Measurements from ENCODE around the gene YAP1.
"Not testable (repeated sequence)": the region's sequence is repeated elsewhere in the genome, so short reads cannot be mapped to it uniquely, and the experiment has no call there.

YAP1 gene

DNA sequence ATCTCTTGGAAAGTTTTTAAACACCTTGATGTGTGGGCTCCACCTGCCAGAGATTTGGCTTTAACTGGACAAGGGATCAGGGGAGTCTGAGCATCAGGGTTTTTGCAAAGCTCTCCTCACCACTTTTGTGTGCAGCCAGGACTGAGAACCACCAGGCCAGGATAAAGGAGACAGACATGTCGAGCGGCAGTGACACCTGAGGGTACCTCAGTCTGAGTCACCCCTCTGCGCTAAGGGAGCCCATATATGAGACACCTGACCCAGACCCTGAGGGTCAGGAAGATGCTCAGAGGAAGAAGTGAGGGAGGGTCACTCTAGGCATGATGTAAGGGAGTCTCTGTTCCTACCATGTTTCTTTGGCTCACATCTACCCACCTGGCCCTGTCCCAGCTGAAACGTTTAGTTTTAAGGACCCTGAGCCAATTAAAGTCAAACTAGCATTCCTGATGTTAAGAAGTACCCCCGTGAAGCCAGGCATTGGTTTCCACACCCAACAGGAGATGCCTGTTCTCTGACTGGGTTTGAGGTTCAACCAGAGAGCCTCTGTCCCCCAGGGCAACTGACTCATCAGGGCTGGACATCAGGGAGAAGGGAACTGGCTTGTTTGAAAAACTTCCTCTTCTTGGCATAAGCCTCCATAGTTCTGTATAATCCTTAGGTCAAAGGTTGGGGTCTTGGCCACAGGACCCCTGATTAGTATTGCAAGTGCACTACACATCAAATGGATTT, 134.6 kb downstream of the YAP1 start:
- no peak for DNase-seq

DNA sequence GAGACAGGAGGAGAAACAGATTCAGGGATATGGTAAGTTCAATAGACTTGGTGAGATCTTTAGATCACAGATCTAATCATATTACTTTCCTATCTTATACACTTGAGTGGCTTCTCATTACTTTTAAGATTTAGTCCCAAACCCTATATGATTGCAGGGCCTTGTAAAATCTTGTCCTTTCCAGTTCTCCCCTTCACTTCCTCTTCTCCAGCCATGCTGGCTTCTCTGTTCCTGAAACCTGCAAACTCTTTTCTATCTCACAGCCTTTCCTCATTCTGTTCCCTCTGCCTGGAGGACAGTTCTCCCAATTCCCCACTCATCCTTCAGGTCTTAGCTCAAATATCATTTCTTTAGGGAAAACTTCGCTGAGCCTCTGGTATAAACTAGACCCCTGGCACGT, 141.2 kb downstream of the YAP1 start:
- no peak for DNase-seq

DNA sequence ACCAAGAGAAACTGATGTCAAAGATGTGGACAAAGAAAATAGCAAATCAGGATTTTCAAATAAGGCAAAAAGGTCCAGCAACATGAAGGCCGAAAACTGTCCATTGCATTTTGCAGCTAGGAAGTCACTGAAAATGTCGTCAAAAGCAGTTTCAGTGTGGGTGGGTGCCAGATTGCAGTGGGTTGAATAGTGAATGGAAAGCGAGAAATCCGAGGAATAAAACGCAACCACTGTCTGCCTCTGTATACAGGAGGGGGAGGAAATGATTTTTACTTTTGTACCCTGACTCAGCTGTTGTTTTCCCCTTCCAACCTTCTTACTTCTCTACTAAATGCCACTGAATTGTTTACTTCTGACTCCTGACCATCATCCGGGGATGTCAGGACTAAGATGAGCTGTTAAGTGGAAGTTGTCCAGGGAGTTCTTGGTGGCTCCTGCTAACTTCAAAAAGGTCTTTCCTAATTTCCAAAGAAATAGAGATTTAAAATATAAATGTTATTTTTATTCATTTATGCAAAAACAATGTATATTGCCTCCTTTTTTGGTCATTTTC, 142.2 kb downstream of the YAP1 start:
- DNase-seq = no peak

DNA sequence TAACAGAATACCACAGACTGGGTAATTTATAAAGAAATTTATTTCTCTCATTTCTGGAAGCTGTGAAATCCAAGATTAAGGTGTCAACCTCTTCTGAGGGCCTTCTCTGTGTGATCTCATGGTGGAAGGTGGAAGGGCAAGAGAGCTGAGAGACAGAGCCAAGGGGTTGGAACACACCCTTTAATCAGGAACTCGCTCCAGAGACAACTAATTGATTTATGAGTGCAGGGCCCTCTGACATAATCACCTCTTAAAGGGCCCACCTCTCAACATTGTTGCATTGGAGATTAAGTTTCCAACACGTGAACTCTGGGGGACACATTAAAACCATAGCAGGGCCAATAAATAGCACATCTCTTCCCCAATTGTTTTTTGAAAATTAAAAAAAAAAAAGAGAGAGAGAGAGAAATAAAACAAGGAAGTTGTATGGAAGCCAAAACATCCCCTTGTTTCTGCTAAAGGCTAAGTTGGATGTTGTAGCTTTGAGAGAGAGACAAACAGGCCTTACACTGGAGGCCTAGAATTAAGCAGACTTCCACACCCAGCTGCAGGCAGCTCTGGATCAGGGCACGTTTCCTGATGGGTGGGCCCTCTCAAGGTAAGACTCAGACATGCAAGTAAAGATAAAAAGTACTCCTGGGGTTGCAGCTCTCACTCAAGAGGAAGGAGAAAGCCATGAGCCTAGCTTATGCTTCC, 142.9 kb downstream of the YAP1 start:
- DNase-seq = no peak

DNA sequence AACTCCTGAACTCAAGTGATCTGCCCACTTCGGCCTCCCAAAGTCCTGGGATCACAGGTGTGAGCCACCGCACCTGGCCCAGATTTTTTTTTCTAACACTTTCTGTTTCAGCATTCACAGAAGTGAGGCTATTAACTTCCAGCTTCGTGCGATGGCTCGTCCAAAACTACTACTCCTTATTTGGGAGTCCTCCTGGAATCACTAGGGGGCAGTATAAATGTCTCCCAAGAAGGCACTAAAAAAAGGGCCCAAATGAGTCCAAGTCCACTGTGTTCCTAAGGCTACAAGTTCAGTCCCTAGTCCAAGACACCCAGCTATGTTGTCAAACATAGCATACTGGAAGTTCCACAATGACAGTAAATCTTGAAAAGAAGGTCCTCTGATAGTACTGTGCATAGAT, 143.8 kb downstream of the YAP1 start:
- DNase-seq = no peak

DNA sequence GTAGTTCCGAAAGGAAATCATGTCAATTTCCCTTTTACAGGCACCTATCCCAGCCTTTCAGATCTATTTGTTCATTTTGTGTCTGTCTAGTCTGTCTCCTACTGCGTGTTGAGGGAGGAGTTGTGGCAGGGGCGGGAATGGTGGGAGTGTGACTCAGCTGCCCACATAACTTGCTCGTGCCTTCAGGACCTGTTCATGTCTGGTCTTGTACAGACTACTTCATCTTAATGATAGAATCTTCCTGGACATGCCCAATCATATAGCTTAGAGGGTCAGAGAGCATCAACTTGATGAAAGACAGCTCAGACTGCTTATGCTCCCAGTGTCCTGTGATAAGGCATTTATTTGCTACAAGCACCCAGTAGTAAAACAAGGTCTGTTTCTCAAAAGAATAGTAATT, 146.0 kb downstream of the YAP1 start:
- no peak for DNase-seq

DNA sequence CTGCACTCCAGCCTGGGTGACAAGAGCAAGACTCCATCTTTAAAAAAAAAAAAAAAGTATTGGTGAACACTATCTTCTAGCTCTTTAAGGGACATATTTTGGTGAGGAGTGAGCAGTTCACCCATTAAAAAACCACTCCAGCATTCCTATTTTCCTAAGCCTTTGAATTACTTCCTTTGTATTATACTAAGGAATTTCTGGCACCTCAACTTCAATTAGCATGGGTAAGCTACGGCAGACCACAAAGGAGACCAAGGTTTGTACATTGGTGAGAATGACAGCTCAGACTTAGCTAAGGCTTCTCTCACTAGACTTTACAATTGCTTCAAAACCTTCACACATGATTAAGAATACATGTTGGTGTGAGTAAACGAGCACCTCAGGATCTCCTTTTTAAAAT, 150.0 kb downstream of the YAP1 start:
- no peak for DNase-seq

DNA sequence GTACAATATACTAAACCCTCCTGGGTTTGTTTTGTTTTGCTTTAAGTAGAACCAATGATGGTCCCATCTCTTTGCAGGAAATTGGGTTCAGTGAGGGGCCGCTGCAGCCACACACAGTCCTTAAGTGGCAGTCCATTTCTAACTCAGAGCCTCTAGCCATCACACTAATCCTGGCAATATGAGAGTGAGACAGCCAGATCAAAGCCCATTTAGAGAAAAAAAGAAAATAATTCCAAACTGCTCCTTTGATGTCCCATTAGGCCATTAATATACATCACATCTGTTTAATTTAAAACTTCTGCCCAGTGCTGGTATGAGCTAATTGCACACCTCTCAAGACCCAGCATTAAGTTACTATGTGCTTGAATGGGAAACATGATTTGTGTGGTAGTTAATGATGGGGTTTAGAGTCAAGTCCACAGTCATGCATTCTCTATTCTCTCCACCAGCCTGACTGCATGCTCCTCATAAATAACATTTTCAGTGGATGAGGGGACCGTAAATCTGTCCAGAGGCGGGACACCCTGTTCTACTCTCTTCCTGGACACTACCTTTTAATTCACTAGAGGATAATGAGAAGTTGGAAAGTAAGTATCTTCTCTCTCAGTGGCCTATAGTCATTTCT, 153.2 kb downstream of the YAP1 start:
- DNase-seq = no peak

DNA sequence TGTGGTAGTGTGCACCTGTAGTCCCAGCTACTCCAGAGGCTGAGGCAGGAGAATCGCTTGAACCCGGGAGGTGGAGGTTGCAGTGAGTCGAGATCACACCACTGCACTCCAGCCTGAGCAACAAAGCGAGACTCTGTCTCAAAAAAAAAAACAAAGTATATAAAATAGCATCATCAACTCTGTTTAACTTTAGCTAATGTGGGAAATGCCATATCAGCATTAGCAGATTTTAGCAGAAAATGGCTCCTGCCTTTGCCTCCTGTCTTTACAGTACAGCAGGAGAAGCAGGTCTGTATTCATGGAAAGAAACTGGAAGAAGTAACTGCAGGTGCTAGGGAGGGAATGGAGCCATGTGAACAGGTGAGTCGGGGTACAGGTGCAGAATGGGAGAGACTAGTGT, 154.5 kb downstream of the YAP1 start:
- DNase-seq = not testable (repeated sequence)

DNA sequence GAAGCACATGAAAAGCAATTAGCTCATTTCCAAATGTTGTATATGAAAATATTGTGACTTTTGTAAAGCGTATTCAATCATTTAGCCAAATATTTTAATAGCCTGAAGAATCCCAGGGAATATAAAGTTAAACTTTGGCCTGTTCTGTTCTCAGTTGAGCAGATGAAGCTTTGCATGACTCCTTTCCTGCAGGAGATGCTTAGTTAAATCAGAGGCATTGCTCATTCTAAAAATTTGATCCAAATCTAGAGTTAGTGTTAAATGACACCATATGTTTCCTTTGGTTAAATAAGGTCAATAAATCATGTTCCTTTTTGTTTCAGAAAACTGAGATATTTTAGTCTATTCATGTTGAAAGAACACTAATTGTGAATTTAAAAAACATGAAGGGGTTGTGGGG, 155.9 kb downstream of the YAP1 start:
- no peak for DNase-seq

DNA sequence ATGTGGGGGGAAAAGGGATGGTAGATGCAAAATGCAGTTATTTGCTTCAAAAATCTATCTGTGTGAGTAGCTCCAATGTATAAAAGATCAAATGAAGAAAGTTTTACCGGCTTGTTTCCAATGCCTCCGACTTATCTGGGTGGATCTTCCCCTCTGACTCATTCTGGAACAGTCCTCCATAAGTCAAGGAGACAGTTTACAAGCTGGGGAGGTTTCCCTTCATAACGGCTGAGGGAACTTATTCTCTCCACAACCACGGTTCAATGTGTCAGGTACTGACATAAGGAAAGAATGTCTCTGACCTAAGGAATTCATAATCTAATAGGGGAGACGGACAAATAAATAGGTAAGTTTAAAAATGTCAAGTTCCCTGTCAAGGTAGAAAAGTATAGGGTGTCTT, 157.4 kb downstream of the YAP1 start:
- DNase-seq = no peak

DNA sequence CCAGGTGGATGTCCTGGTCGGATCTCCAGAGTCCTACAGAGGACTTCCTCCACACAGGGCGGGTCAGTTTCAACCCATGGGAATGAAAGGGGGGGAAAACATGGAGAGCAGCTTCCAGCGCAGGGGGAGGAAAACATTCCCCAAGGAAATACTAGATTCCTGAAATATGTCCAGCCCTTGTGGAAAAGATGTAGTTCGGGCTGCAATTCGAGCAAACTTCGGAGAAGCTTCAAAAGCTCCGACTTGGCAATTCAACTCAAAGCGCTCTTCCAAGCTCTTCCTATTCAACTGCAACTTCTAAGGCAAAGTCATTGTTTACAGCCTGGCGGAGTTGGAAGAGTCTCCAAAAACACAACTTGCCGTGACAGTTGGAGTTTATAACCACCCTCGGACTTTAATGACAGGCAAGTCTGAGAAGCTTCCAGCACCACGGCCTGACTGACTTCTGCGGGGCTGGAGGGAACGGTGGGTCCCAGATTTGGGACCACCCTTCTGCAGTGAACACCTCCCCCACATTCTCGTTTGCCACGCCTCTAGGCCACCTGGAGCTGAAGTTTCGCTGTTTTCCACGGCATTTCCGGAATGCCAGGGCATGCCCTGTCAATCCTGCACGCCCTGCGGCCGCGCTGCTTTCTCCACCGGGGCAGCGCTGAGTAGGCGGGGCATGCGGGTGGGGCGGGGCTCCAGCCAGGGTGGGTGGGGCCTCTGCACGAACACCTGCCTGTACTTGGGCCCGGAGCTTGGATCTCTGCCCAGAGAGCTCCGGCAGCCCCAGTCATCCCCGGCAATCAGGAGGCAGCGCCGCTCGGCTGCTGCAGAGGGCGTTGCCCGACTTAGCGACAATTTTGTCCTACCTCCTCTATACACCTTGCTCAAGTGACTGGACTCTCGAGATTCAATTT, 158.1 kb downstream of the YAP1 start:
- DNase-seq = peak; percentile 30 to 76 (median 54)

DNA sequence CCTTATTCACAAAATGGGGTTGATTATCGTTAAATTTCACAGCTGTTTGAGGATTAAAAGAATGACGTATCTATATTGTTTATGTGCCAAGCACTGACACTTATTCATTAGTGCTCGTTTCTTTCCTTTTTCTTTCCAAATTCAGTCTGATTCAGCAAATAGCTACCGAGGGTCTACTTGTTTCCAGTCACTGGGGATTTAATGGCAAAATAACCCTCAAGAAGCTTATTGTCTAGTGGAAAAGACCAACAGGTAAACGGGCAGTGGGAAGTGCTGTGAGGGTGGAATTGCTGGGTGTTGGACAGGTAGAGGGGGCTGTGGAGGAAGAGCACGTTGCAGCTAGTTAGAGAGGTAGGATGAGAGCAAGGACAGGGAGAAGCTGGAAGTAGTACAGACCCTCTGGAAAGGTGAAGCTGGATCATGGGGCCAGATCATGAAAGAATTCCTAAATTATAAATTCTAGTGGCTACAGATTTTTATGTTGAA, 158.8 kb downstream of the YAP1 start:
- DNase-seq = no peak

DNA sequence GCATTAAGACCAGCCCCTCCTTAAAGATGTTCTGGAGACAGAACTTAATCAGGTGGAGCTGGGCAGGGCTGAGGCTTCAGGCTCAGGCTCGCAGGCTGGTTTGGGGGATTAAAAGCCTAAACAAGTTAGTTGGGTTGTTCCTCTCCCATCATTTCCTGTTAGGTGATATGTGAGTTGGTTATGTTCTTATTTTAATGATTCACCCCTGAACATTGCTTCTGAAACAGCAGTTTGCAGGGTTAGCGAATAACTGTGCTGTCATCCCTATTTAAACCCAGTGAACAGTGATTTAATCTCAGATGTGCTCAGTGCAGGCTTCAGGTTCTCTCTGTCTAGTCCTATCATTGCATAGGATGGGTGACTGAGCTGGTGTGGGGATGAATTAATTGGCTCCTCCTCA, 159.7 kb downstream of the YAP1 start:
- no peak for DNase-seq

DNA sequence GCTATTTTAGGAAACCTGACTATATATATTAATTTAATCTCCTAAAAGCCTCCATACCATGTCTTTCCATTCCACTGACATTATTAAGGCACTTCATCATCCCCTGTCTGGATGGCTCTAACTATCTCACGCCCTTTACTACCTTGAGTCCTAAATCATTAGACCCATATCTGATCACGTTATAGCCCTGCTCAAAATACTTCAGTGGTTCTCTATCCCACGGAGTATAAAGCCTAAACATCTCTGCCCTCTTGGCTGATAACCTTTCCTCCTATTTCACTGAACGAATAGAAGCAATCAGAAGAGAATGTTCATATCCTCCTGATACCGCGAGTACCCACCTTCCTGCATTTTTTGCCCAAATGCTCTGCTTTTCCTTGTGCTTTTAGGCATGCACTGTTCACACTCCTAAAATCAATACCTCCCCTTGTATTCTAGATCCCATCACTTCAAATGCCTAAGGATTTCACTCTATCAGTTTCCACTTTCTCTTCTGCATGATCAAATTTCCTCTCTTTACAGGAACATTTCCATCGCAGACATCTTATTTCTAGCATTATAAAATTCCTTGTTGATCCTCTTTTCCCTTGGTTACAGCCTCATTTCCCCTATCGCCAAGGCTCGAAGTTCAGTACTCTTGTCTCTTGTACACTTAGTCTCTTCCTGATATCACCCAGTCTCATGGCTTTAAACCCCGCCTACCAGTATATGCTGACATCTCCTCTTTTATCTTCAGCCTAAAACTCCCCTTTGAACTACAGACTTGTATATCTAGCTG, 162.0 kb downstream of the YAP1 start:
- no peak for DNase-seq

DNA sequence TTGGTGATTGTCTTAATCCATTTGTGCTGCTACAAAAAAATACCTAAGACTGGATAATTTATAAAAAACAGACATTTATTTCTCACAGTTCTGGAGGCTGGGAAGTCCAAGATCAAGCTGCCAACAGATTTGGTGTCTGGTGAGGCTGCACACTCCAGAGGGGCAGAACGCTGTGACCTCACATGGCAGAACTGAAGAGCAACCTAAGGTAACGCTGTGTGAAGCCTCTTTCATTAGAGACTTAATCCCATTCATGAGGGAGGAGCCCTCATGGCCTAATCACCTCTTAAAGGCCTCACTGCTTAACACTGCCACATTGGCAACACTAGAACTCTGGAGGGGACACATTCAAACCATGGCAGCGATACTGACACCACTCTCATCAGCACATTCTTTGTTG, 164.4 kb downstream of the YAP1 start:
- no peak for DNase-seq

DNA sequence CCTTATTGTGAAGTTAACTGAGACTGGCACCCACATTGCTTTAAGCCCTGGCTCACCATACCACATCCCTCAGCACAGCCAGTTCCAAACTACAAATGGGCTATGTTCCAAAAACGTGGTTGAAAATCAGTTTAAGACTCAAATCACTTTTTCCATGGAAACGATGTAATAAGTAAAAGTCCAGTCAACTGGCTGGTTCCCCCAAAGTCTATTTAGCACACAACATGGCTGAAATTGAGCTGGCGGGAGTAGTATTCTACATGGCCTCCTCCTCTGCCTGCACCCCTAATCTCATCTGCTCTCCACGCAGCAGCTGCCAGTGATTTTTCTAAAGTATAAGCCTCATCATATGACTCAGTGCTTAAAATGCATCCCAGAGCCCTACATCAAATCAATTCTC, 166.1 kb downstream of the YAP1 start:
- DNase-seq = no peak

DNA sequence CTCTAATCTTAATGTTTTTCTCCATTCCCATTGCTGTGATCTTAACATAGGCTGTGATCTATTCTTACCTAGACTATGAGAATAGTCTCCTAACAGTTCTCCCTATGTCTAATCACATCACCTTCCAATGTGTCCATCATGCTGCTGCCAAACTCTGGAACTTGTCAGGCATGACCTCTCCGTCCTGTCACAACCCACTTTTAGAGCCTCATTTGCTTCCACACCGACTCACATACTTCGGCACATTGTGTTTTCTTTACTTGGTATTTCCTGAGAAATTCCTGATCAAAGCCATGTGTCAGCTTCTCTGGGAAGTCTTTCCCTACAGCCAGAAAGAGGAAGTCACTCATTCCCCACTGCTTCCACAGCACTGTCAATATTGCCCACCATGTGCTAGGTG, 166.5 kb downstream of the YAP1 start:
- DNase-seq = no peak

DNA sequence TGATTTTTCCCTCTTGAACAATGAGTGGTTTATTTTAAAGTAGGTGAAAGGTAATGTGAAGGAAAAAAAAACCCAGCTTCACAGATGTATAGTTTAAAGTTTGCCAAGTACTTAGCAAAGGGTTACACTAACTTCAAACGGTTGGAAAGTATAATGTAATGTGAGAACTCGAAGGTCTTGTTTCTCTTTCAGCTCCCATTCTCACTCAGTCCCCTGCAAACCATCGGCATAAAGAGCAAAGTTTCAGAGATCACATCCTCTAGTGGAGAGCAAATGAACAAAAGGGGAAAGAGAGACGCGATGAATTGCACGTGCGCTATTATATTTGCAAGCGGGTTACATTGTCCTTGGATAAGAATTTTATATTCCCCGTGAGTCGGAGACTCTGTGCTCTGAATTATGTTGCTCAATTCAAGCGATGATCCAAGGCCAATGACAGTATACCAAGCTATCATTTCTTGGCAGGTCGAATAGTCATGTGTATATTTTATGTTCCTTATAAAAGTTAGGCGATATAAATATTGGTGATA, 169.5 kb downstream of the YAP1 start:
- DNase-seq = no peak

DNA sequence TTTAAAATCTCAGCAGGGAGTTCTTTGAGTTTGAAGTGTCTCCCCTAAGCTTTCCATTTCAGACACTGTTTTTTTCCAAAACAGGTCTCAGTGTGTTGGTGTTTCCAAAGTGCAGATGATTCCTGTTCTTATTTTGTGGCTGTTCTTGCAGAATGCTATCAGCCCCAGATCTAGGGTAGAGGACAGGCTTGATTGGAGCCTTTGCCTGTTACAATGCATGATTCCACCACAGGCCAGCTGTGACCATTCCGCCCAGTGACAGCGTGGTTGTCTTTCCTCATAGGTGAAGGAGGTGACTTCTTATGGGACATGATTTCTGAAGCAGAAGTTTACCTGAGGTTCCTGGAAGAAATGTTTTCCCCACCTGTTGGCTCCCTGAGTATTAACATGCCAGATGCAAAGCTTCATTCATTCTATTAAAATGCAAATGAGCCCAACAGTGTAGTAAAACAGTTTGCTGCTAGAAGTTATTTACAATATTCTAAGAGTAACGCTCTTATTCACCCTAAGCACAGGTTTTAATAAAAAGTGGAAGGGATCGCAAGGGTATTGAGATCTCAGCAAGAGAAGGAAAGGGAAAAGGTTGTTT, 170.1 kb downstream of the YAP1 start:
- no peak for DNase-seq

Measured in activated naive CD4-positive, alpha-beta T cell (primary cell).